K562 (cell line): ENCODE measurements around the gene PCARE. TPM values are rescaled to one million over a fixed set of nuclear protein-coding genes. Genes with fewer than 3 reads are reported as not detected.

Experiments
- ATAC-seq: fragments of 200-7000 bp; cut with Tn5 transposase; 3 replicates; pipeline ENCODE4 v1.9.1; 2020; ENCODE audit warnings: moderate library complexity
- BruUV-seq: library from RNA; stranded (reverse); fragments of 400-500 nt; replicated peaks from 2 replicates; lab custom pipeline; 2021; lab: Mats Ljungman, UMichigan
- CTCF ChIA-PET: fragments of 300-600 bp; formaldehyde crosslinking; extraction: SDS; loops from one replicate; lab custom pipeline; 2021; ENCODE audit warnings: low intra/inter-chr PET ratio; lab: Yijun Ruan, JAX
- POLR2A ChIA-PET: fragments of 300-600, 350-650 bp; sonication (Branson Sonifier 250); formaldehyde crosslinking; extraction: SDS; loops from one replicate; lab custom pipeline; 2021; ENCODE audit warnings: antibody characterized with exemption, inconsistent platforms; lab: Yijun Ruan, JAX
- DNase-seq, 4 experiments: peaks; one replicate each; pipeline versions ENCODE4 v3.0.0 to v3.0.0-alpha.2; 2011 to 2018; ENCODE audit warnings: low spot score in 3 of 4, mixed read lengths in 3 of 4; ENCODE audit errors: extremely low read depth in 1 of 4
- FAIRE-seq: peaks from 2 replicates; lab custom pipeline; 2011; peaks lifted over from hg19 to GRCh38; lab: Jason Lieb, UNC
- H2AFZ ChIP-seq: 2 replicates; pipeline ENCODE4 v1.6.0; 2011; ENCODE audit warnings: low read depth, low read length, control low read depth, inconsistent platforms
- H3K27ac ChIP-seq: fragments of 200-600 bp; 3 replicates; pipeline ENCODE4 v1.8.0; 2011; ENCODE audit warnings: low read depth, mild to moderate bottlenecking, control low read depth, inconsistent platforms, low read length, moderate library complexity, mixed read lengths; ENCODE audit errors: extremely low read depth
- H3K27me3 ChIP-seq, 2 experiments: fragments of 300-600 bp in 1 of 2; 2 replicates in 1 of 2; 3 replicates in 1 of 2; pipeline versions ENCODE4 v1.6.0 to v1.8.0; 2011; ENCODE audit warnings: inconsistent platforms in 2 of 2, low read length in 2 of 2, mild to moderate bottlenecking in 1 of 2, mixed read lengths in 1 of 2, moderate library complexity in 1 of 2; ENCODE audit not compliant: control insufficient read depth in 2 of 2, insufficient read depth in 2 of 2
- H3K36me3 ChIP-seq: fragments of 300-600 bp; 3 replicates; pipeline ENCODE4 v1.8.0; 2011; ENCODE audit warnings: mild to moderate bottlenecking, low read length, inconsistent platforms; ENCODE audit not compliant: control insufficient read depth, insufficient read depth
- H3K4me1 ChIP-seq, 2 experiments: fragments of 200-600 bp in 1 of 2; replicated peaks in 1 of 2; 2 replicates in 1 of 2; 3 replicates in 1 of 2; pipeline versions ENCODE4 v1.5.1 to v1.8.0; 2011; ENCODE audit warnings: inconsistent platforms in 2 of 2, low read length in 2 of 2, mild to moderate bottlenecking in 1 of 2, mixed read lengths in 1 of 2, moderate library complexity in 1 of 2; ENCODE audit not compliant: control insufficient read depth in 2 of 2, insufficient read depth in 2 of 2
- H3K4me2 ChIP-seq: 2 replicates; pipeline ENCODE4 v1.6.1; 2011; ENCODE audit warnings: low read length, control low read depth, inconsistent platforms, mixed read lengths; ENCODE audit not compliant: insufficient read depth
- H3K4me3 ChIP-seq: fragments of 200-600 bp; sonication (generic), shearing (Covaris generic); 2 replicates; pipeline ENCODE4 v1.5.1; 2016; ENCODE audit warnings: control low read depth, inconsistent platforms
- H3K79me2 ChIP-seq: fragments of 200-600 bp; 3 replicates; pipeline ENCODE4 v1.8.0; 2011; ENCODE audit warnings: low read length, inconsistent platforms; ENCODE audit not compliant: control insufficient read depth, insufficient read depth
- H3K9ac ChIP-seq, 2 experiments: 2 replicates each; pipeline versions ENCODE4 v1.6.0 to v1.6.1; 2011; ENCODE audit warnings: low read depth in 2 of 2, low read length in 2 of 2, control low read depth in 1 of 2, inconsistent platforms in 1 of 2, mild to moderate bottlenecking in 1 of 2, mixed read lengths in 1 of 2; ENCODE audit not compliant: insufficient read depth in 1 of 2
- H3K9me1 ChIP-seq: one replicate; pipeline ENCODE4 v1.6.0; 2011; ENCODE audit warnings: inconsistent platforms, mild to moderate bottlenecking, low read length, moderate library complexity; ENCODE audit not compliant: control insufficient read depth, insufficient read depth
- H3K9me3 ChIP-seq: replicated peaks from 2 replicates; pipeline ENCODE4 v1.5.1; 2011; ENCODE audit warnings: low read depth, low read length, inconsistent platforms; ENCODE audit not compliant: control insufficient read depth, insufficient read depth
- H4K20me1 ChIP-seq: replicated peaks from 2 replicates; pipeline ENCODE4 v1.6.1; 2011; ENCODE audit warnings: low read length, inconsistent platforms, mixed read lengths; ENCODE audit not compliant: control insufficient read depth, insufficient read depth
- U2AF2 ChIP-seq: fragments of 200-400 bp; formaldehyde crosslinking; optimal IDR thresholded peaks from 2 replicates; pipeline ENCODE3; 2017; ENCODE audit warnings: low read depth, mild to moderate bottlenecking, low read length
- WGBS: fragments of 100-300 bp; shearing (Covaris generic); methylation state at CpG from one replicate; pipeline ENCODE4 v1.1.6; 2016; ENCODE audit warnings: low coverage, mixed read lengths; ENCODE audit not compliant: insufficient coverage; ENCODE audit errors: missing lambda C conversion rate; 5-methylcytosine and 5-hydroxymethylcytosine counted together
- in situ Hi-C: fragments of 300-500 bp; cut with MboI; formaldehyde crosslinking; loops from 4 replicates; pipeline ENCODE4 v1.15.0; 2018; ENCODE audit warnings: inconsistent platforms, mixed read lengths
- intact Hi-C: fragments of 100-400 bp; cut with micrococcal nuclease; formaldehyde crosslinking; loops from 2 replicates; pipeline ENCODE4 v1.14.2; 2022
- polyA plus RNA-seq, 8 experiments: library from polyadenylated mRNA; depleted of rRNA in 4 of 8; stranded (reverse) in 5 of 8; unstranded in 3 of 8; fragments of >200 nt; fragmentation: Nextera tagmentation in 2 of 8; fragmentation: Illumina TruSeq in 1 of 8; extraction: Ambion mirVana in 2 of 8; extraction: Trizol in 1 of 8; gene quantifications; 2 replicates each; pipeline versions ENCODE4 v1.2.1 to v1.2.3, GENCODE V29; 2011 to 2014; ENCODE audit warnings: inconsistent platforms in 1 of 8, missing spikeins in 1 of 8
- total RNA-seq, 7 experiments: library from RNA; depleted of rRNA in 6 of 7; stranded (reverse); fragments of >200 nt in 6 of 7; fragmentation: Illumina TruSeq in 2 of 7; extraction: Trizol in 2 of 7; gene quantifications; 2 replicates each; pipeline versions ENCODE4 v1.2.1 to v1.2.3, GENCODE V29; 2011 to 2021; ENCODE audit warnings: low replicate concordance in 1 of 7
- TF ChIP-seq, protein P1 (sequence below): fragments of 200-600 bp; sonication (generic); IDR thresholded peaks from one replicate; pipeline ENCODE4 v1.6.1; 2012; ENCODE audit warnings: mild to moderate bottlenecking, low read depth, low read length, inconsistent platforms
- TF ChIP-seq, protein P2 (sequence below), 2 experiments: fragments of 250-450 bp in 1 of 2; fragments of 450-650 bp in 1 of 2; sonication (Bioruptor Pico) in 1 of 2; IDR thresholded peaks; 2 replicates each; pipeline versions ENCODE4 v1.6.1 to v1.8.0; 2016 to 2021; ENCODE audit warnings: mild to moderate bottlenecking in 2 of 2, moderate library complexity in 2 of 2, missing compliant biosample characterization in 1 of 2, missing genetic modification characterization in 1 of 2
- TF ChIP-seq, protein P3 (sequence below): sonication (generic); formaldehyde crosslinking; IDR thresholded peaks from 2 replicates; pipeline ENCODE4 v1.9.0; 2022; ENCODE audit warnings: mild to moderate bottlenecking, missing genetic modification reagents
- TF ChIP-seq, protein P4 (sequence below): IDR thresholded peaks from 3 replicates; pipeline ENCODE4 v1.6.1; 2011; ENCODE audit warnings: borderline replicate concordance, mild to moderate bottlenecking, moderate library complexity; ENCODE audit not compliant: insufficient read length; ENCODE audit errors: extremely low read depth

PCARE gene
- total and polyA plus RNA-seq, 9 of the 15 experiments (the other 6 are each of a cell fraction or from before 2014, with no cell fraction given) = not detected

DNA sequence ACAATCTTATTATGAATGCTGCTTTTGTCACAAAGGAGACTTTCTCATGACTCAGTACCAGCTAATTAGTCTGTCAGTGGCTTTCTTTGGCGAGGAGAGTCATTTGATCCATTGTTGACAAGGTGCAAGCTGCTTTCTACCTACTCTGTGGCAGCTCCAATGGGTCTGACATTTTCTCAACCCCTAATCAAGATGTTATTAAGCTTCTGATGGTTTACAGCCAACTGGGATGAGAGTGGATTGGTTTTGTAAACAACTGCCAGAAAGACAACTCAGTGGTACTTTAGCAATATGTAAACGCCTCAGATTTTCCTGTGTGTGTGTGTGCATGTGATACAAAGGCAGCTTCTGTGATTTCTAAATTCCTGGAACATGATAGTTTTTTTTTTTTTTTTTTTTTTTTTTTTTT lies 32.7 kb upstream of the PCARE start:
- H3K4me2 ChIP-seq = no peak overlapping the region
- H3K36me3 ChIP-seq = no peaks in the 10 kb centered on the region
- H2AFZ ChIP-seq = no peak overlapping the region
- in situ Hi-C loops = no loop called here
- no peak for DNase-seq
- H3K9ac ChIP-seq = no peak overlapping the region
- H4K20me1 ChIP-seq = no peaks in the 10 kb centered on the region
- intact Hi-C loops = no loop called here
- H3K27me3 ChIP-seq = peaks cover 5 to 6% of the 10 kb centered on the region in 2 experiments; a peak in 4 of 5 replicates
- no peaks in the 10 kb centered on the region for H3K4me1 ChIP-seq
- H3K27ac ChIP-seq = no peak overlapping the region
- WGBS = 0% methylated on average over 2 of the region's 2 CpGs
- H3K9me3 ChIP-seq = no peaks in the 10 kb centered on the region
- ATAC-seq = no peak
- BruUV-seq = no TSS peak
- no peak overlapping the region for H3K4me3 ChIP-seq
- H3K79me2 ChIP-seq = no peaks in the 10 kb centered on the region
- ChIA-PET POLR2A (no interaction called here), CTCF (no interaction called here)
- peaks cover 2% of the 10 kb centered on the region for H3K9me1 ChIP-seq
- FAIRE-seq = no peak
- no peak for TF ChIP-seq U2AF2
- TF ChIP-seq, protein P1, sequence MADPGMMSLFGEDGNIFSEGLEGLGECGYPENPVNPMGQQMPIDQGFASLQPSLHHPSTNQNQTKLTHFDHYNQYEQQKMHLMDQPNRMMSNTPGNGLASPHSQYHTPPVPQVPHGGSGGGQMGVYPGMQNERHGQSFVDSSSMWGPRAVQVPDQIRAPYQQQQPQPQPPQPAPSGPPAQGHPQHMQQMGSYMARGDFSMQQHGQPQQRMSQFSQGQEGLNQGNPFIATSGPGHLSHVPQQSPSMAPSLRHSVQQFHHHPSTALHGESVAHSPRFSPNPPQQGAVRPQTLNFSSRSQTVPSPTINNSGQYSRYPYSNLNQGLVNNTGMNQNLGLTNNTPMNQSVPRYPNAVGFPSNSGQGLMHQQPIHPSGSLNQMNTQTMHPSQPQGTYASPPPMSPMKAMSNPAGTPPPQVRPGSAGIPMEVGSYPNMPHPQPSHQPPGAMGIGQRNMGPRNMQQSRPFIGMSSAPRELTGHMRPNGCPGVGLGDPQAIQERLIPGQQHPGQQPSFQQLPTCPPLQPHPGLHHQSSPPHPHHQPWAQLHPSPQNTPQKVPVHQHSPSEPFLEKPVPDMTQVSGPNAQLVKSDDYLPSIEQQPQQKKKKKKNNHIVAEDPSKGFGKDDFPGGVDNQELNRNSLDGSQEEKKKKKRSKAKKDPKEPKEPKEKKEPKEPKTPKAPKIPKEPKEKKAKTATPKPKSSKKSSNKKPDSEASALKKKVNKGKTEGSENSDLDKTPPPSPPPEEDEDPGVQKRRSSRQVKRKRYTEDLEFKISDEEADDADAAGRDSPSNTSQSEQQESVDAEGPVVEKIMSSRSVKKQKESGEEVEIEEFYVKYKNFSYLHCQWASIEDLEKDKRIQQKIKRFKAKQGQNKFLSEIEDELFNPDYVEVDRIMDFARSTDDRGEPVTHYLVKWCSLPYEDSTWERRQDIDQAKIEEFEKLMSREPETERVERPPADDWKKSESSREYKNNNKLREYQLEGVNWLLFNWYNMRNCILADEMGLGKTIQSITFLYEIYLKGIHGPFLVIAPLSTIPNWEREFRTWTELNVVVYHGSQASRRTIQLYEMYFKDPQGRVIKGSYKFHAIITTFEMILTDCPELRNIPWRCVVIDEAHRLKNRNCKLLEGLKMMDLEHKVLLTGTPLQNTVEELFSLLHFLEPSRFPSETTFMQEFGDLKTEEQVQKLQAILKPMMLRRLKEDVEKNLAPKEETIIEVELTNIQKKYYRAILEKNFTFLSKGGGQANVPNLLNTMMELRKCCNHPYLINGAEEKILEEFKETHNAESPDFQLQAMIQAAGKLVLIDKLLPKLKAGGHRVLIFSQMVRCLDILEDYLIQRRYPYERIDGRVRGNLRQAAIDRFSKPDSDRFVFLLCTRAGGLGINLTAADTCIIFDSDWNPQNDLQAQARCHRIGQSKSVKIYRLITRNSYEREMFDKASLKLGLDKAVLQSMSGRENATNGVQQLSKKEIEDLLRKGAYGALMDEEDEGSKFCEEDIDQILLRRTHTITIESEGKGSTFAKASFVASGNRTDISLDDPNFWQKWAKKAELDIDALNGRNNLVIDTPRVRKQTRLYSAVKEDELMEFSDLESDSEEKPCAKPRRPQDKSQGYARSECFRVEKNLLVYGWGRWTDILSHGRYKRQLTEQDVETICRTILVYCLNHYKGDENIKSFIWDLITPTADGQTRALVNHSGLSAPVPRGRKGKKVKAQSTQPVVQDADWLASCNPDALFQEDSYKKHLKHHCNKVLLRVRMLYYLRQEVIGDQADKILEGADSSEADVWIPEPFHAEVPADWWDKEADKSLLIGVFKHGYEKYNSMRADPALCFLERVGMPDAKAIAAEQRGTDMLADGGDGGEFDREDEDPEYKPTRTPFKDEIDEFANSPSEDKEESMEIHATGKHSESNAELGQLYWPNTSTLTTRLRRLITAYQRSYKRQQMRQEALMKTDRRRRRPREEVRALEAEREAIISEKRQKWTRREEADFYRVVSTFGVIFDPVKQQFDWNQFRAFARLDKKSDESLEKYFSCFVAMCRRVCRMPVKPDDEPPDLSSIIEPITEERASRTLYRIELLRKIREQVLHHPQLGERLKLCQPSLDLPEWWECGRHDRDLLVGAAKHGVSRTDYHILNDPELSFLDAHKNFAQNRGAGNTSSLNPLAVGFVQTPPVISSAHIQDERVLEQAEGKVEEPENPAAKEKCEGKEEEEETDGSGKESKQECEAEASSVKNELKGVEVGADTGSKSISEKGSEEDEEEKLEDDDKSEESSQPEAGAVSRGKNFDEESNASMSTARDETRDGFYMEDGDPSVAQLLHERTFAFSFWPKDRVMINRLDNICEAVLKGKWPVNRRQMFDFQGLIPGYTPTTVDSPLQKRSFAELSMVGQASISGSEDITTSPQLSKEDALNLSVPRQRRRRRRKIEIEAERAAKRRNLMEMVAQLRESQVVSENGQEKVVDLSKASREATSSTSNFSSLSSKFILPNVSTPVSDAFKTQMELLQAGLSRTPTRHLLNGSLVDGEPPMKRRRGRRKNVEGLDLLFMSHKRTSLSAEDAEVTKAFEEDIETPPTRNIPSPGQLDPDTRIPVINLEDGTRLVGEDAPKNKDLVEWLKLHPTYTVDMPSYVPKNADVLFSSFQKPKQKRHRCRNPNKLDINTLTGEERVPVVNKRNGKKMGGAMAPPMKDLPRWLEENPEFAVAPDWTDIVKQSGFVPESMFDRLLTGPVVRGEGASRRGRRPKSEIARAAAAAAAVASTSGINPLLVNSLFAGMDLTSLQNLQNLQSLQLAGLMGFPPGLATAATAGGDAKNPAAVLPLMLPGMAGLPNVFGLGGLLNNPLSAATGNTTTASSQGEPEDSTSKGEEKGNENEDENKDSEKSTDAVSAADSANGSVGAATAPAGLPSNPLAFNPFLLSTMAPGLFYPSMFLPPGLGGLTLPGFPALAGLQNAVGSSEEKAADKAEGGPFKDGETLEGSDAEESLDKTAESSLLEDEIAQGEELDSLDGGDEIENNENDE = no peak
- TF ChIP-seq, protein P2, sequence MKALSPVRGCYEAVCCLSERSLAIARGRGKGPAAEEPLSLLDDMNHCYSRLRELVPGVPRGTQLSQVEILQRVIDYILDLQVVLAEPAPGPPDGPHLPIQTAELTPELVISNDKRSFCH (CRISPR knock-in tag; IDR thresholded peaks at IDR 0.05) = no peak
- TF ChIP-seq, protein P2 (tag; IDR thresholded peaks at IDR 0.05) = no peak
- TF ChIP-seq, protein P3, sequence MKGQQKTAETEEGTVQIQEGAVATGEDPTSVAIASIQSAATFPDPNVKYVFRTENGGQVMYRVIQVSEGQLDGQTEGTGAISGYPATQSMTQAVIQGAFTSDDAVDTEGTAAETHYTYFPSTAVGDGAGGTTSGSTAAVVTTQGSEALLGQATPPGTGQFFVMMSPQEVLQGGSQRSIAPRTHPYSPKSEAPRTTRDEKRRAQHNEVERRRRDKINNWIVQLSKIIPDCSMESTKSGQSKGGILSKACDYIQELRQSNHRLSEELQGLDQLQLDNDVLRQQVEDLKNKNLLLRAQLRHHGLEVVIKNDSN (CRISPR knock-in tag) = no peak
- TF ChIP-seq, protein P4, sequence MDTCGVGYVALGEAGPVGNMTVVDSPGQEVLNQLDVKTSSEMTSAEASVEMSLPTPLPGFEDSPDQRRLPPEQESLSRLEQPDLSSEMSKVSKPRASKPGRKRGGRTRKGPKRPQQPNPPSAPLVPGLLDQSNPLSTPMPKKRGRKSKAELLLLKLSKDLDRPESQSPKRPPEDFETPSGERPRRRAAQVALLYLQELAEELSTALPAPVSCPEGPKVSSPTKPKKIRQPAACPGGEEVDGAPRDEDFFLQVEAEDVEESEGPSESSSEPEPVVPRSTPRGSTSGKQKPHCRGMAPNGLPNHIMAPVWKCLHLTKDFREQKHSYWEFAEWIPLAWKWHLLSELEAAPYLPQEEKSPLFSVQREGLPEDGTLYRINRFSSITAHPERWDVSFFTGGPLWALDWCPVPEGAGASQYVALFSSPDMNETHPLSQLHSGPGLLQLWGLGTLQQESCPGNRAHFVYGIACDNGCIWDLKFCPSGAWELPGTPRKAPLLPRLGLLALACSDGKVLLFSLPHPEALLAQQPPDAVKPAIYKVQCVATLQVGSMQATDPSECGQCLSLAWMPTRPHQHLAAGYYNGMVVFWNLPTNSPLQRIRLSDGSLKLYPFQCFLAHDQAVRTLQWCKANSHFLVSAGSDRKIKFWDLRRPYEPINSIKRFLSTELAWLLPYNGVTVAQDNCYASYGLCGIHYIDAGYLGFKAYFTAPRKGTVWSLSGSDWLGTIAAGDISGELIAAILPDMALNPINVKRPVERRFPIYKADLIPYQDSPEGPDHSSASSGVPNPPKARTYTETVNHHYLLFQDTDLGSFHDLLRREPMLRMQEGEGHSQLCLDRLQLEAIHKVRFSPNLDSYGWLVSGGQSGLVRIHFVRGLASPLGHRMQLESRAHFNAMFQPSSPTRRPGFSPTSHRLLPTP = no peak
